Left ventricle myocardium inferior (tissue), 1 donor: ENCODE results near the gene CDH1. TPM values are rescaled to one million over a fixed set of nuclear protein-coding genes. Genes with fewer than 3 reads are reported as not detected.
A peak's percentile ranks its signal among the peaks of the same experiment; 100 is the strongest.

ENCODE experiments used
- DNase-seq: peaks from one replicate; pipeline ENCODE4 v3.0.0-alpha.2; 2020
- H3K27ac ChIP-seq: fragments of 200-600 bp; replicated peaks from 2 replicates; pipeline ENCODE4 v1.8.0; 2021
- H3K27me3 ChIP-seq: fragments of 200-600 bp; 2 replicates; pipeline ENCODE4 v1.8.0; 2021; ENCODE audit warnings: low read depth
- H3K36me3 ChIP-seq: fragments of 200-600 bp; 2 replicates; pipeline ENCODE4 v1.8.0; 2021
- H3K4me1 ChIP-seq: fragments of 200-600 bp; 2 replicates; pipeline ENCODE4 v1.8.0; 2021
- H3K4me3 ChIP-seq: fragments of 200-600 bp; 2 replicates; pipeline ENCODE4 v1.8.0; 2021; ENCODE audit warnings: mild to moderate bottlenecking, moderate library complexity
- H3K9me3 ChIP-seq: fragments of 200-600 bp; replicated peaks from 2 replicates; pipeline ENCODE4 v1.8.0; 2021
- intact Hi-C: fragments of 100-400 bp; cut with micrococcal nuclease; formaldehyde crosslinking; loops from one replicate; pipeline ENCODE4 v1.11.0; 2022
- total RNA-seq: library from RNA; stranded (reverse); fragmentation: NEBNext Ultra II Directional; extraction: Animal tissue kit (Norgen Biotek cat#: 25700); gene quantifications from one replicate; pipeline ENCODE4 v1.2.1, GENCODE V29; 2021
- TF ChIP-seq, protein P1 (sequence below): fragments of 200-600 bp; IDR thresholded peaks from 2 replicates; pipeline ENCODE4 v1.8.0; 2021; ENCODE audit warnings: antibody characterized with exemption, mild to moderate bottlenecking, borderline replicate concordance
- donor health status: DM: no; HTN: yes; CAD: no; lungs with severe emphysema.

The CDH1 gene
- total RNA-seq, 1 donor from 2014 or later, result 0.11 TPM

DNA sequence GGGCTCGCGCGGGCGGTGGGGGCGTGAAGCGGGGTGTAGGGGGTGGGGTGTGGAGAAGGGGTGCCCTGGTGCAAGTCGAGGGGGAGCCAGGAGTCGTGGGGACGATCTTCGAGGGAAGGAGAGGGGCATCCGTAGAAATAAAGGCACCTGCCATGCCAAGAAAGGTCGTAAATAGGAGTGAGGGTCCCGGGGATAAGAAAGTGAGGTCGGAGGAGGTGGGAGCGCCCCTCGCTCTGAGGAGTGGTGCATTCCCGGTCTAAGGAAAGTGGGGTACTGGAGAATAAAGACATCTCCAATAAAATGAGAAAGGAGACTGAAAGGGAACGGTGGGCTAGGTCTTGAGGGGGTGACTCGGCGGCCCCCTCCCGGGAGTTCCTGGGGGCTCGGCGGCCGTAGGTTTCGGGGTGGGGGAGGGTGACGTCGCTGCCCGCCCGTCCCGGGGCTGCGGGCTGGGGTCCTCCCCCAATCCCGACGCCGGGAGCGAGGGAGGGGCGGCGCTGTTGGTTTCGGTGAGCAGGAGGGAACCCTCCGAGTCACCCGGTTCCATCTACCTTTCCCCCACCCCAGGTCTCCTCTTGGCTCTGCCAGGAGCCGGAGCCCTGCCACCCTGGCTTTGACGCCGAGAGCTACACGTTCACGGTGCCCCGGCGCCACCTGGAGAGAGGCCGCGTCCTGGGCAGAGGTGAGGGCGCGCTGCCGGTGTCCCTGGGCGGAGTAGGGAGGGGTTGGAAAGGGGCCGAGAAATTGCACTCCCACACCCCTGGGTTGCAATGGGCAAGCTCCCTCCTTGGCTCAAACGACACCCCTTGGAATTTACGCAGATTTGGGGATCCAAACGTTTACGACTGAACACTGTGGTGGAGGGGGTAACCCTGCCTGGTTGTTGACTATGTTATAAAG lies 888 bp downstream of the CDH1 start:
- peaks cover 13% of the 10 kb centered on the region for H3K4me1 ChIP-seq
- H3K4me3 ChIP-seq, result peak overlapping the region; percentile 43
- H3K36me3 ChIP-seq, result no peaks in the 10 kb centered on the region
- H3K27ac ChIP-seq, result no peak overlapping the region
- no peaks in the 10 kb centered on the region for H3K9me3 ChIP-seq
- no peak for DNase-seq
- TF ChIP-seq, protein P1, sequence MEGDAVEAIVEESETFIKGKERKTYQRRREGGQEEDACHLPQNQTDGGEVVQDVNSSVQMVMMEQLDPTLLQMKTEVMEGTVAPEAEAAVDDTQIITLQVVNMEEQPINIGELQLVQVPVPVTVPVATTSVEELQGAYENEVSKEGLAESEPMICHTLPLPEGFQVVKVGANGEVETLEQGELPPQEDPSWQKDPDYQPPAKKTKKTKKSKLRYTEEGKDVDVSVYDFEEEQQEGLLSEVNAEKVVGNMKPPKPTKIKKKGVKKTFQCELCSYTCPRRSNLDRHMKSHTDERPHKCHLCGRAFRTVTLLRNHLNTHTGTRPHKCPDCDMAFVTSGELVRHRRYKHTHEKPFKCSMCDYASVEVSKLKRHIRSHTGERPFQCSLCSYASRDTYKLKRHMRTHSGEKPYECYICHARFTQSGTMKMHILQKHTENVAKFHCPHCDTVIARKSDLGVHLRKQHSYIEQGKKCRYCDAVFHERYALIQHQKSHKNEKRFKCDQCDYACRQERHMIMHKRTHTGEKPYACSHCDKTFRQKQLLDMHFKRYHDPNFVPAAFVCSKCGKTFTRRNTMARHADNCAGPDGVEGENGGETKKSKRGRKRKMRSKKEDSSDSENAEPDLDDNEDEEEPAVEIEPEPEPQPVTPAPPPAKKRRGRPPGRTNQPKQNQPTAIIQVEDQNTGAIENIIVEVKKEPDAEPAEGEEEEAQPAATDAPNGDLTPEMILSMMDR, result no peak
- intact Hi-C loops, result no loop called here
- peaks cover 75% of the 10 kb centered on the region for H3K27me3 ChIP-seq

DNA sequence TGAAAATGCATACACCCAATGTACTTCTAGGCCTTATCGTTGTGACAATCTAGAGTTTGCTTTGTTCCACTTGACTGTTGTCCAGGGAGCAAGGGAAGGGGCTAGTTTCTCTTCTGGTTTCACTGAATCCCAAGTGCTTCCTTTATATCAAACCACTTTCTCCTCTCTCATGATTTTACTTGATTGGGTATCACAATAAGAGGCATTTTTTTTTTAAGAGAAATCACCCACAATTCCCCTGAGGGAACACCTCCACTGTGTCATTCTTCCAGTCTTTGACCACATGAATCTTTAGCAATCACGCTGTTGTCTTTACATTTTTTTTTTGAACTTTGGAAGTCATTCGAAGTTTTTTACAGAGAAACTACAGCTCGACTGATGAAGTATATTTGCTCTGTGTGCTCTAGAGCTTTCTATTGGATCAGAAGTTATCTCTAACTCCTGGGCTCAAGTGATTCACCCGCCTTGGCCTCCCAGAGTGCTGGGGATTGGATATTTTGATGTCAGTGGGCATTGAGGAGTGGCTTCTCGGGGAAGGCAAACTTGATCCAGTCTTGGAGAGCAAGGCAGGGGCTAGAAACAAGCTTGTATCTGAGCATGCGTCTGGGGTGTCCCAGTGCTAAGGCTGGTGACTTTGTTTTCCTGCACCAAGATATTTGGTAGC lies 3.0 kb downstream of the CDH1 start:
- Histone ChIP-seq H3K36me3 (no peaks in the 10 kb centered on the region), H3K27me3 (peaks cover 73% of the 10 kb centered on the region), H3K4me1 (peaks cover 13% of the 10 kb centered on the region), H3K27ac (no peak overlapping the region), H3K9me3 (no peaks in the 10 kb centered on the region), H3K4me3 (no peak overlapping the region)
- no peak for DNase-seq
- intact Hi-C loops, result no loop called here
- TF ChIP-seq, protein P1, result no peak

GRCh38 chr16:68740628-68741346 lies 3.7 kb downstream of the CDH1 start:
- no peak overlapping the region for H3K4me3 ChIP-seq
- no peak for DNase-seq
- H3K36me3 ChIP-seq, result no peaks in the 10 kb centered on the region
- H3K9me3 ChIP-seq, result no peaks in the 10 kb centered on the region
- H3K27me3 ChIP-seq, result peaks cover 72% of the 10 kb centered on the region
- TF ChIP-seq, protein P1, result no peak
- intact Hi-C loops, result no loop called here
- peaks cover 13% of the 10 kb centered on the region for H3K4me1 ChIP-seq
- H3K27ac ChIP-seq, result no peak overlapping the region

- Histone ChIP-seq H3K4me3 (no peak overlapping the region), H3K9me3 (no peaks in the 10 kb centered on the region)
- intact Hi-C loops, result no loop called here
These were observed 6.6 kb downstream of the CDH1 start for GRCh38 chr16:68743664-68744063.

More at GRCh38 chr16:68743664-68744063, 6.6 kb downstream of the CDH1 start:
- TF ChIP-seq, protein P1, result no peak
- Histone ChIP-seq H3K27ac (no peak overlapping the region), H3K27me3 (peaks cover 68% of the 10 kb centered on the region), H3K36me3 (no peaks in the 10 kb centered on the region), H3K4me1 (no peaks in the 10 kb centered on the region)
- no peak for DNase-seq
